Lower leg skin (tissue), 3 donors: ENCODE results near the gene ARFIP1.

Experiments
- CTCF ChIP-seq, 3 donors: fragments of 450-650 bp; IDR thresholded peaks; one replicate each; pipeline ENCODE4 v1.5.1; 2016; ENCODE audit warnings: antibody characterized with exemption in 3 of 3, mild to moderate bottlenecking in 3 of 3, moderate library complexity in 2 of 3
- POLR2A ChIP-seq, 2 donors: fragments of 450-650 bp; IDR thresholded peaks; one replicate each; pipeline ENCODE4 v1.6.1; 2016 to 2017; ENCODE audit warnings: antibody characterized with exemption in 2 of 2, mild to moderate bottlenecking in 1 of 2, moderate library complexity in 1 of 2

- TF ChIP-seq CTCF (IDR thresholded peaks at IDR 0.05) (no peak), POLR2A (IDR thresholded peaks at IDR 0.05) (no peak)
These were observed 170.9 kb downstream of the ARFIP1 start for GRCh38 chr4:152950402-152951274.
